SK-N-MC (cell line): ENCODE measurements around the gene SF3A2.

Source experiments
- DNase-seq: peaks from one replicate; pipeline ENCODE4 v3.0.0-alpha.2; 2011; ENCODE audit warnings: low read depth, low spot score
- H3K27ac ChIP-seq: fragments of 200-600 bp; sonication (generic); 2 replicates; pipeline ENCODE4 v1.5.1; 2016; ENCODE audit warnings: mixed run types
- H3K36me3 ChIP-seq: fragments of 200-600 bp; sonication (generic); 2 replicates; pipeline ENCODE4 v1.6.1; 2017; ENCODE audit warnings: antibody characterized with exemption, low read length, mixed read lengths; ENCODE audit not compliant: insufficient read depth
- H3K4me3 ChIP-seq: fragments of 200-600 bp; sonication (generic); 2 replicates; pipeline ENCODE4 v1.5.1; 2016
- H3K9ac ChIP-seq: fragments of 200-600 bp; sonication (generic); 2 replicates; pipeline ENCODE4 v1.8.0; 2017; ENCODE audit warnings: mixed run types, mixed read lengths; ENCODE audit not compliant: insufficient read length
- H3K9me3 ChIP-seq: fragments of 200-600 bp; sonication (generic); 2 replicates; pipeline ENCODE4 v1.6.1; 2017; ENCODE audit warnings: low read depth, mild to moderate bottlenecking, antibody characterized with exemption, low read length, moderate library complexity, mixed read lengths
- EZH2 ChIP-seq: fragments of 200-600 bp; sonication (generic); IDR thresholded peaks from one replicate; pipeline ENCODE4 v1.6.1; 2017; ENCODE audit warnings: antibody characterized with exemption
- FOXP2 ChIP-seq: optimal IDR thresholded peaks from 2 replicates; pipeline ENCODE3; 2011; ENCODE audit warnings: mild to moderate bottlenecking, moderate library complexity; ENCODE audit not compliant: insufficient read depth; ENCODE audit errors: extremely low read length, control extremely low read depth
- POLR2AphosphoS5 ChIP-seq: IDR thresholded peaks from 2 replicates; pipeline ENCODE4 v1.6.1; 2012; ENCODE audit warnings: mild to moderate bottlenecking, low read depth, low read length, borderline replicate concordance

The SF3A2 gene

GRCh38 chr19:2239173-2239572 lies 2.5 kb downstream of the SF3A2 start:
- Histone ChIP-seq H3K9me3 (no peaks in the 10 kb centered on the region), H3K9ac (peak overlapping the region; percentile 95), H3K27ac (peak overlapping the region; percentile 22; the same call in 1 of the 2 replicates), H3K36me3 (peaks cover 42% of the 10 kb centered on the region), H3K4me3 (peak overlapping the region; percentile 91)
- DNase-seq, result no peak
- TF ChIP-seq EZH2, result no peak
- no peak for TF ChIP-seq POLR2AphosphoS5
- no peak for TF ChIP-seq FOXP2

GRCh38 chr19:2239771-2240770 lies 3.4 kb downstream of the SF3A2 start:
- DNase-seq, result no peak
- TF ChIP-seq FOXP2, result no peak
- no peak for TF ChIP-seq EZH2
- TF ChIP-seq POLR2AphosphoS5, result no peak
- Histone ChIP-seq H3K4me3 (peak overlapping the region; percentile 91), H3K9ac (peak overlapping the region; percentile 95), H3K9me3 (no peaks in the 10 kb centered on the region), H3K36me3 (peaks cover 51% of the 10 kb centered on the region), H3K27ac (peak overlapping the region; percentile 22; the same call in 1 of the 2 replicates)

DNA sequence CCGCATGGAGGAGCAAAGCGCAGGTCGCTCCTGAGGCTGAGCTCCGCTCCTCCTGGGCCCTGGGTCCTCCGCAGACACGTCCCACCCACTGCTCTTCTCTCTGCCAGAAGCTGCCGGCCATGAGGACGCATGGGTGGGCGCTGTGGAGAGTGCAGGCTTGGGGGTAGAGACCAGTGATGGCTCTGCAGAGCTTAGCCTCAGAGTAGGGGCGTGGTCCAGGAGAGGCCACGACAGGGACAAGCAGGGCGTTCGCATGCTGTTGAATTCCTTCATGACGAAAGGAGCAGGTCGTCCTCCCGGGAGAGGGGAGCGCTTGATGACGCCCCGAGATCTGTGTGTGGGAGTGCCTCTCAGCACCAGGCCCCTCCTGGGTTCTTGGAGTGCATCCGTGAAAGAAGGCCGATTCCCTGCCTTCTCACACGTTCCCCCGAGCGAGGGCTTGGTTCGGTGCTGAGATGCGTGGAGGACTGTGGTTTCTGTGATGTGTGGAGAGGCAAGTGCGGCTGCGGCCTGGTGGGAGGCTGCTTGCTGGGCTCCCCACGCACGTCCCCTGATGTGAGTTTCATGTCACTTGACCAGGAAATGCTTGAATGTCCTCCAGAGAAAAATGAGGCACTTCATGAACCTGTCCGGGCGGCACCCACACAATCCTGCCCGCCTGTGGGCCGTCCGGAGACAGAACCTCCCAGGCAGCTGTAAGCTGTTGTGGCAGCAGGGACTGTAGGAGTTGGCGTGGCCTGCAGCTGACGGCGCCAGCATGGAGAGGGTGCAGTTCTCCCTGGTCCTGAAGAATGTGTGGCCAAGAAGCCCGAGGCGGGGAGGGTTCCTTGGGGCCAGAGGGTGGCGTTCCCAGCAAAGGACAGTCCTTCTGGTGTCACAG lies 4.5 kb downstream of the SF3A2 start:
- TF ChIP-seq POLR2AphosphoS5 (no peak; the same call in 1 of the 2 replicates), EZH2 (no peak), FOXP2 (no peak)
- DNase-seq, result no peak
- H3K9ac ChIP-seq, result peak overlapping the region; percentile 45
- H3K36me3 ChIP-seq, result peaks cover 62% of the 10 kb centered on the region
- no peak overlapping the region for H3K4me3 ChIP-seq
- H3K9me3 ChIP-seq, result no peaks in the 10 kb centered on the region
- no peak overlapping the region for H3K27ac ChIP-seq

GRCh38 chr19:2242092-2242537 lies 5.5 kb downstream of the SF3A2 start:
- H3K4me3 ChIP-seq, result no peak overlapping the region
- H3K9me3 ChIP-seq, result no peaks in the 10 kb centered on the region
- TF ChIP-seq EZH2 (no peak), POLR2AphosphoS5 (no peak), FOXP2 (no peak)
- no peak overlapping the region for H3K27ac ChIP-seq
- peaks cover 72% of the 10 kb centered on the region for H3K36me3 ChIP-seq
- no peak overlapping the region for H3K9ac ChIP-seq
- no peak for DNase-seq

GRCh38 chr19:2242816-2243215 lies 6.2 kb downstream of the SF3A2 start:
- Histone ChIP-seq H3K36me3 (peaks cover 76% of the 10 kb centered on the region), H3K9ac (no peak overlapping the region), H3K27ac (no peak overlapping the region), H3K9me3 (no peaks in the 10 kb centered on the region), H3K4me3 (no peak overlapping the region)
- no peak for DNase-seq
- TF ChIP-seq EZH2 (no peak), POLR2AphosphoS5 (no peak), FOXP2 (no peak)

DNA sequence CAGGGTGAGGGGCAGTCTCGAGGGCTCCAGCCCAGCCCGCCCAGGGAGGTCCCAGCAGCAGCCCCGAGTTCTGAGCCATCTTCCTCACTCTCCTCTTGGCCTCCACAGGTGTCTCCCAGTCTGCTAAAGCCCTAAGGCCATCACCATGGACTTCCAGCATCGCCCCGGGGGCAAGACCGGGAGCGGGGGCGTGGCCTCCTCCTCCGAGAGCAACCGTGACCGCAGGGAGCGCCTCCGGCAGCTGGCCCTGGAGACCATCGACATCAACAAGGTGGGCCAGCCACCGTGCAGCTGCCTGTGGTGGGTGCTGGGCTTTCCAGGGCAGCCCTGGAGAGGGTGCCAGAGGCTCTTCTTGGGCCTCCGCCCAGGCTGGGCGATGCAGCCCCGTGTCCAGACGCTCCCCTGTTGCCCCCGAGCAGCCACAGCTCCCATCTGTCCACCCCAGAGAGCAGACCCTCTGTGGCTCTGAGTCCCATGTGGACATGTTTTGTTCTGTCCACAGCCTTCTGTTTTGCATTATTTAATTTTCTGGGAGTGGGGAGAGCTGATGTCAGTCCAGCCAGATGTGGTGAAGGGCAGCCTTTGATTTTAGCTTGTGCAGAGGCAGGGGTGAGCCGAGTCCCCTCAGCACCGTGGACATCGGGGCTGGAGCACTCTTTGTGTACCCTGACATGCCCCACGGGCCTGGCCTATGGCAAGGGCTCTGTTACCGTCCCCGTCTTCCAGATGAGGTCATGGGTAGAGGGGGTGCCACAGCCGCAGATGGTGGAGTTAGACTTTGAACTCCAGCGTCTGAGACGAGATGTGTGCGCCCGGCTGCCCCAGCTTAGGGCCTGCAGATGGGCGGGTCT lies 6.9 kb downstream of the SF3A2 start:
- H3K9ac ChIP-seq, result no peak overlapping the region
- TF ChIP-seq EZH2, result no peak
- TF ChIP-seq FOXP2, result no peak
- no peak for TF ChIP-seq POLR2AphosphoS5
- no peak overlapping the region for H3K27ac ChIP-seq
- H3K36me3 ChIP-seq, result peaks cover 69% of the 10 kb centered on the region
- H3K9me3 ChIP-seq, result no peaks in the 10 kb centered on the region
- DNase-seq, result no peak
- H3K4me3 ChIP-seq, result no peak overlapping the region

GRCh38 chr19:2244125-2244411 lies 7.4 kb downstream of the SF3A2 start:
- Histone ChIP-seq H3K9ac (no peak overlapping the region), H3K36me3 (peaks cover 66% of the 10 kb centered on the region), H3K27ac (no peak overlapping the region), H3K9me3 (no peaks in the 10 kb centered on the region), H3K4me3 (no peak overlapping the region)
- TF ChIP-seq FOXP2, result no peak
- no peak for TF ChIP-seq POLR2AphosphoS5
- TF ChIP-seq EZH2, result no peak
- DNase-seq, result no peak
